Suppressor macrophage (primary cell): Measurements from ENCODE around the gene UBQLN1.

Experiments
- DNase-seq, 4 experiments: peaks; one replicate each; pipeline ENCODE4 v3.0.0-alpha.2; 2020 to 2022

The UBQLN1 gene

GRCh38 chr9:83688921-83689320 is 18.8 kb downstream of the UBQLN1 start:
- no peak for DNase-seq

DNA sequence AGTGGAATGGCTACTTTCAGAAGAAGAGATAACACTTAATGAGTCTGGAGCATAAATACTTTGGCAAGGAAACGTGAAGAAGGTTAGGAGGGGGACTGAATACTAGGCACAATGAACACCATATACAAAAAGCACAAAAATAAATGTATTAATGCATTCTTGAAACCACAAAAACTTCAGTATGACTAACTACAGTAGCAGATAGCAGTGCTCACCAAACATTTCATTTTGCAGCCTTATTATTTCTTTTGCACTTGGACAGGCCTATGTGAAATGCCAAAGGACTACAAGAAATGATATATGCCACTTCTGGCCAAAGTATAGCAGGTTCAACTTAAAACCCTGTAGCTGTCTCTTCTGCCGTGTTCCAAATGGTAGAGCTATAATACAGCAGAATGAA is 26.3 kb downstream of the UBQLN1 start:
- no peak for DNase-seq

GRCh38 chr9:83680233-83680632 is 27.5 kb downstream of the UBQLN1 start:
- DNase-seq: no peak

- no peak for DNase-seq
These were observed 30.2 kb downstream of the UBQLN1 start for GRCh38 chr9:83677596-83677995.

- DNase-seq: no peak
These were observed 32.3 kb downstream of the UBQLN1 start for GRCh38 chr9:83675466-83675865.

GRCh38 chr9:83671451-83671850 is 36.3 kb downstream of the UBQLN1 start:
- DNase-seq: no peak

GRCh38 chr9:83670381-83670780 is 37.4 kb downstream of the UBQLN1 start:
- no peak for DNase-seq

GRCh38 chr9:83669067-83669466 is 38.7 kb downstream of the UBQLN1 start:
- DNase-seq: no peak

- DNase-seq: peak in 2 of 4 experiments; percentile 59 to 63
These were observed 42.1 kb downstream of the UBQLN1 start for GRCh38 chr9:83665580-83666200.

DNA sequence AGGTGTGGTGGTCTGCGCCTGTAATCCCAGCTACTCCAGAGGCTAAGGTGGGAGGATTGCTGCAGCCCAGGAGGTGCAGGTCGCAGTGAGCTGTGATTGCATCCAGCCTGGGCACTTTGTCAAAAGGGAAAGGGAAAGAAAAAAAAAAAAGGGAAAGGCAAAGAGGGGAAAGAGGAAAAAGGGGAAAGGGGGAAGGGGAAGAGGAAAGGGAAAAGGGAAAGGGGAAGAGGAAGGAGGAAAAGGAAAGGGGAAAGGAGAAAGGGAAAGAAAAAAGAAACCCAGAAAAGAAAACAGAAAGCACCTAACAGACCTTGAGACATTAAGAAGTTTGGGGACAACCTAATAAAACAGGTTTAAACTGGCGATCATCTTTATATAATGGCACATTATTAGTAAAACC is 44.8 kb downstream of the UBQLN1 start:
- DNase-seq: no peak

DNA sequence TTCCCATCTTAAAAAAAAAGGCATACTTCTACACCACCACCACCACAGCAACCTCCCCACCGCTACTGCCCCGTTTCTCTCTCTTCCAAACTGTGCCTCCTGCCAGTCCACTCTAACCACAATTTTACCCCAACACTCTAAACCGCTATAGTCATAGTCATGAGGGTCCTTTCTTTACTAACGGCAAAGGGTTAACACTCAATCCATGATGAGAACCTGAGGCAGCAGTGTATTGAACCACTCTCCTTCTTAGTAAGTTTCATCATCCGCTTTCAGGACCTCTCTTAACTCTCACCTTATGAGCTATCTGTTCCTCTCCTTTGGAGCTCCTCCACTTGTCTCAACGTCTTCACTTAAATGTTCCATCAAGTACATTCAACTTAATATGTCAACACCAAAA is 50.8 kb downstream of the UBQLN1 start:
- DNase-seq: no peak

GRCh38 chr9:83656032-83656680 is 51.6 kb downstream of the UBQLN1 start:
- DNase-seq: no peak

GRCh38 chr9:83655433-83655832 is 52.3 kb downstream of the UBQLN1 start:
- peak in 3 of 4 experiments; percentile 10 to 38 (median 30) for DNase-seq

GRCh38 chr9:83652433-83652832 is 55.3 kb downstream of the UBQLN1 start:
- no peak for DNase-seq

- peak in 1 of 4 experiments; percentile 7 for DNase-seq
These were observed 56.2 kb downstream of the UBQLN1 start for GRCh38 chr9:83651558-83651957.

GRCh38 chr9:83649515-83649914 is 58.2 kb downstream of the UBQLN1 start:
- DNase-seq: no peak

GRCh38 chr9:83649080-83649479 is 58.7 kb downstream of the UBQLN1 start:
- DNase-seq: peak; percentile 51 to 84 (median 72)

- DNase-seq: no peak
These were observed 61.1 kb downstream of the UBQLN1 start for GRCh38 chr9:83646500-83647239.

- DNase-seq: no peak
These were observed 65.0 kb downstream of the UBQLN1 start for GRCh38 chr9:83642793-83643192.

DNA sequence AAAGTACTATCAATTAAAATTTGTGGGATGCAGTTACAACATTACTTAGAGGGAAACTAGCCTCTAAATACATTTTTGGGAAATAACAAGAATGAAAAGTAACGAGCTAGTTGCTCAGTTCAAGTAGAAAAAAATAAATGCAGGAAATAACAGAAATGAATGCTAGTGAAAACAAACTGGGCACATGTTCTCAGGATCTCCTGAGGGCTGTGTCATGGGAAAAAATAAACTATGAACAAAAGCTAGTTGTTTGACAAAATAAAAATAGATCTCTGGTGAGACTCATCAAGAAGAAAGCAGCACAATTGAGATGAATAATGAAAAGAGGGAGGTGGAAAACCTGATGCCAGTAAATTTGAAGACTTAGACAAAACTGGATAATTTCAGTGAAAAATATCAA is 68.5 kb downstream of the UBQLN1 start:
- no peak for DNase-seq

DNA sequence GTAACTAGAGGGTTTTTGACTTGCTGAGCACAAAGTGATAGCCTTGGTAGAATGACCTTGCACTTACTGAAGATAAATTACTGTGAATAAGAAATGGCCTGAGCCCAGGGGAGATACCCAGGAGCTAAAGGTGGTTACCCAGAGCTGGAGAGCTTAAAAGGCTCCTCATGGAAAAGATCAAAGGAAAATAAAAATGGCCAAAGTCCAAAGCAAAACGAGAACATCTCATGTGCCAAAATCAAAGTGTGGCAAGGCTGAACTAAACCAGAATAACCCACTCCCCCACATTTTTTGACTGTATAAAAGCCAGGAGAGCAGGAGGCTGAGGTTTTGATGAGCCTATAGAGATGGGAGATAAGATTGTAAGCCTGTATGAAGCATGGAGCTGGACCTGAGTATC is 70.4 kb downstream of the UBQLN1 start:
- DNase-seq: no peak

DNA sequence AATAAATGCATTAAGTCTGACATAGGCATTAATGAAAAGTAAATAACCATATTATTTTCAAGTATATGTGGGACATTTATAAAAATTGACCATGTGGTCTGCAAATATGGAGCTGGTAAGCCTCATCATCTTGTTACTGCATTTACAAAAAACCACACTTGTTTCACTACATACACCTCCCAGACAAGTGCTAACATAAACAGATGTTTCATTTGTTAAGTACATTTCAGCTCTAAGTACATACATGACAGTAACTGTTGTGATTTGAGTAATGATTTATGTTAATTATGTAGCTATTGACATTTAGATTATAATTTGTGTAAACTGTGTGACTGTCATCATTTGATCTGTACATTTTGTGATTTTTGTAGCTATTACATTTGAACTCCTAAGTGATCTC is 70.9 kb downstream of the UBQLN1 start:
- DNase-seq: no peak

DNA sequence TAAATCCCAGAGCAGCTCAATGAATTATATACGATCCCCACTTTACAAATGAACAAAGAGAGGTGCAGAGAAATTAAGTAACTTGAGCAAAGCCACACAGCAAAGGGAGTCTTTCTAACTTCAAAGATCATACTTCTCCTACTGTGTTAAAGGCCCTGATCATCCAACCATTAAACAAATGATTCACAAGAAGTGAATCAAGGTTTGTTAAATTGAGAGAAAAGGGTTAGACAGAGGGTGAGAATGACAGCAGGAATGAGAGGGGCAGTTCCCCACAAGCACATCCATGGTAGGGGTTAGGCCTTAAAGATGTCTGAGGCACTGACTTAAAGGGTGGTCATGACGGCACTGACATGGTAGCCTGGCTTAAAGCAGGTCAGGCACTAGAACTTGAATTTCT is 74.1 kb downstream of the UBQLN1 start:
- DNase-seq: no peak

DNA sequence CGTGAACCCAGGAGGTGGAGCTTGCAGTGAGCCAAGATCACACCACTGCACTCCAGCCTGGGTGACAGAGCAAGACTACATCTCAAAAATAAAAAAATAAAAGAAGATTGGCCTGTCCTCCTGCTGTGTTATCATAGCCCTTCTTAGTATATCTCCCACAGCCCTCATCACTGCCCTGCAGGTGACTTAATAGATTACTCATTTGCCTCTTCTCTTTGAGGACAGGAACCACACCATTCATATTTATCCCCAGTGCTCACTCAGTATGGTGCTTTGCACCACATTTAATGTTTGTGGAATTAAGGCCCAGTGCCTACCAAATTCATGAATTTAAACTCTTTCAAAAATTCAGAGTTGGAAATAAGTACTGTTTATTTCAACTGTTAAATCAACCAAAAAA is 74.5 kb downstream of the UBQLN1 start:
- no peak for DNase-seq
